ENCODE data around the gene LETM1.

GRCh38 chr4:1764670-1765069 lies 91.3 kb downstream of the LETM1 start:
- no peak for TF ChIP-seq CTCF (optimal IDR thresholded peaks at IDR 0.05 in 1 of 3, IDR thresholded peaks at IDR 0.05 in 1 of 3, conservative IDR thresholded peaks at IDR 0.05 in 1 of 3; ENCODE audit: extremely low read depth in 1 of 3, insufficient read depth in 2 of 3, low read length in 3 of 3)
- TF ChIP-seq EZH2 (IDR thresholded peaks at IDR 0.05; ENCODE audit: low read length): no peak

Data from keratinocyte (primary cell).